ENCODE measurements around the gene PLCH2.

DNA sequence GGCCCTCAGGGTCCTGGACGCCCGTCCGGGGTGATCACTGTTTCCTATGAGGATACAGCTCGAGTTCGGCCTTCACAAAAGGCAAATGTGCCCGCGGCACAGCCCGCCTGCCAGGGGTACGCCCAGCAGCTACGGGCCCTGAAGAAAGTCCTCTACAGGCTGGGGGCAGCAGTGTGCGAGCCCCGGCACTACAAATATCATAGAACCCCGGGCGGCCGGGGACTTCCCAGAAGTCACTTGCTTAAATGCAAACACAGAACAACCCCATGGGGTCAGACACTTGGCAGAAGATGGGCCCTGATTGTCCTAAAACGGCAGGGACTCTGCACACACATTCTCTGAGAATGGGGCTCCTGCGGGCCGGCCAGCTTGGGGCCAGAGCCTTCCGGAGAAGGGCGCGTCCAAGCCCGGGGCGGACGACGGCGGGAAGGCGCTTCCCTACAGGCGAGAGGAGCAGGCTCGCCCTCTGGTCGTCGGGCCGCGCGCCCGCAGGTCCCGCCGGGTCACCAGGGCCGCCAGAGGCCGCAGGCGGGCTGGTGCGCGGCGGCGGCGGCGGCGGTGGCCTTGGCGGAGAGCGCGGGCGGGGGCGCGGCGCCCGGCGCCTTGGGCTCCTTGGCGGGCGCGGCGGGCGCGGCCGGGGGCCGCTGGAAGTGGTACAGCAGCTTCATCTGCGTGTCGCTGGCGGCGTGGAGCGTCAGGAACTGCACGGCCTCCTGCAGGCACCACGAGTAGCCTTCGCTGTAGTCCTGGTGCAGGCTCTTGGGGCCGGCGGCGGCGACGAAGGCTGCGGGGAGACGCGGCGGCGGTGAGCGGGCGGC lies 53.1 kb downstream of the PLCH2 start:
- TF ChIP-seq POLR2A (IDR thresholded peaks at IDR 0.05; ENCODE audit: low read depth, low read length) (no peak), CTCF (IDR thresholded peaks at IDR 0.05; ENCODE audit: extremely low read depth in 1 of 2, insufficient read depth in 1 of 2, low read depth in 1 of 2, low read length in 2 of 2) (no peak), MYC (IDR thresholded peaks at IDR 0.05; ENCODE audit: low read depth, low read length) (no peak), POLR2AphosphoS5 (IDR thresholded peaks at IDR 0.05; ENCODE audit: insufficient read depth, low read depth, low read length) (no peak), JUN (IDR thresholded peaks at IDR 0.05; ENCODE audit: borderline replicate concordance, insufficient read depth, insufficient read length, low read depth) (no peak), EZH2 (IDR thresholded peaks at IDR 0.05; ENCODE audit: borderline replicate concordance, low read depth, low read length, severe bottlenecking) (peak; percentile 51)

Data from endothelial cell of umbilical vein (primary cell).